ENCODE results near the gene AADACL4.

- TF ChIP-seq, protein P1, sequence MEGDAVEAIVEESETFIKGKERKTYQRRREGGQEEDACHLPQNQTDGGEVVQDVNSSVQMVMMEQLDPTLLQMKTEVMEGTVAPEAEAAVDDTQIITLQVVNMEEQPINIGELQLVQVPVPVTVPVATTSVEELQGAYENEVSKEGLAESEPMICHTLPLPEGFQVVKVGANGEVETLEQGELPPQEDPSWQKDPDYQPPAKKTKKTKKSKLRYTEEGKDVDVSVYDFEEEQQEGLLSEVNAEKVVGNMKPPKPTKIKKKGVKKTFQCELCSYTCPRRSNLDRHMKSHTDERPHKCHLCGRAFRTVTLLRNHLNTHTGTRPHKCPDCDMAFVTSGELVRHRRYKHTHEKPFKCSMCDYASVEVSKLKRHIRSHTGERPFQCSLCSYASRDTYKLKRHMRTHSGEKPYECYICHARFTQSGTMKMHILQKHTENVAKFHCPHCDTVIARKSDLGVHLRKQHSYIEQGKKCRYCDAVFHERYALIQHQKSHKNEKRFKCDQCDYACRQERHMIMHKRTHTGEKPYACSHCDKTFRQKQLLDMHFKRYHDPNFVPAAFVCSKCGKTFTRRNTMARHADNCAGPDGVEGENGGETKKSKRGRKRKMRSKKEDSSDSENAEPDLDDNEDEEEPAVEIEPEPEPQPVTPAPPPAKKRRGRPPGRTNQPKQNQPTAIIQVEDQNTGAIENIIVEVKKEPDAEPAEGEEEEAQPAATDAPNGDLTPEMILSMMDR (IDR thresholded peaks at IDR 0.05; ENCODE audit: low read depth, low read length, poor library complexity, severe bottlenecking): no peak
- no peak for TF ChIP-seq EZH2phosphoT487 (IDR thresholded peaks at IDR 0.05; ENCODE audit: borderline replicate concordance, low read length)
Measured at GRCh38 chr1:12636098-12636950, 7.6 kb upstream of the AADACL4 start.
